Measurements from ENCODE around the gene LTB. TPM values are rescaled to one million over a fixed set of nuclear protein-coding genes. Genes with fewer than 3 reads are reported as not detected.
A peak's percentile ranks its signal among the peaks of the same experiment; 100 is the strongest.

LTB gene, protein sequence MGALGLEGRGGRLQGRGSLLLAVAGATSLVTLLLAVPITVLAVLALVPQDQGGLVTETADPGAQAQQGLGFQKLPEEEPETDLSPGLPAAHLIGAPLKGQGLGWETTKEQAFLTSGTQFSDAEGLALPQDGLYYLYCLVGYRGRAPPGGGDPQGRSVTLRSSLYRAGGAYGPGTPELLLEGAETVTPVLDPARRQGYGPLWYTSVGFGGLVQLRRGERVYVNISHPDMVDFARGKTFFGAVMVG
- 7.0 and 35.1 TPM in 2 replicates for total RNA-seq

DNA sequence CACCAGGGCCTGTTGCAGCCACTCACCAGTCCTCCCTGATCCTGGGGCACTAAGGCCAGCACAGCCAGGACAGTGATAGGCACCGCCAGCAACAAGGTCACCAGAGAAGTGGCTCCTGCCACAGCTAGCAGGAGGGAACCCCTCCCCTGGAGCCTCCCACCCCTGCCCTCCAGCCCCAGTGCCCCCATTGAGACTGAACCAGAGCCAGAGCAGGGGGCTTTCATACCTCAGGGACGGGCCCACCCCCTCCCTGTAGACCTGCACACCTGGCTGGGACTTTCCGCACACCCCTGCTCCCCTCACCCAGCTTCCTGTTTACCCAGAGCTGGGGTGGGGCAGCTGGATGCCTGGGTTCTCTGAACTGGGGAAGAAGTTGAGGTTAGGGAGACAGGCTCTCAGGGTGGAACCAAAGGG is at the start of gene LTB:
LTB (minus strand) TSS at position 195 of the 414 bp plus-strand sequence; CDS start at position 188, 7 bp downstream.
- no peak for DNase-seq (ENCODE audit: low read depth)

DNA sequence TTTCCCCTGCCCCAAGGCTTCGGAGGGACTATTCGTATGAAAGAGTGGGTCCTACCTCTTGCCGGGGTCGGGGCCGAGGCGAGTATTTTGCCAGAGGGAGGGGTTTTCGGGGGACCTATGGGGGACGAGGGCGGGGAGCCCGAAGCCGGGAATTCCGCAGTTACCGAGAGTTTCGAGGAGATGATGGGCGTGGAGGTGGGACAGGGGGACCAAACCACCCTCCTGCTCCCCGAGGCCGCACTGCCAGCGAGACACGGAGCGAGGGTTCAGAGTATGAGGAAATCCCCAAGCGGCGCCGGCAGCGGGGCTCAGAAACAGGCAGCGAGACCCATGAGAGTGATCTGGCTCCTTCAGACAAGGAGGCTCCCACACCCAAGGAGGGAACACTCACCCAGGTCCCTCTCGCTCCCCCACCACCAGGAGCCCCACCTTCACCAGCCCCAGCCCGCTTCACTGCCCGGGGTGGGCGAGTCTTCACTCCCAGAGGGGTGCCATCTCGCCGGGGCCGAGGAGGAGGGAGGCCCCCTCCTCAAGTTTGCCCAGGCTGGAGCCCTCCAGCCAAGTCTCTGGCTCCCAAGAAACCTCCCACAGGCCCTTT is 49.6 kb upstream of the LTB start:
- no peak for DNase-seq (ENCODE audit: low read depth)

DNA sequence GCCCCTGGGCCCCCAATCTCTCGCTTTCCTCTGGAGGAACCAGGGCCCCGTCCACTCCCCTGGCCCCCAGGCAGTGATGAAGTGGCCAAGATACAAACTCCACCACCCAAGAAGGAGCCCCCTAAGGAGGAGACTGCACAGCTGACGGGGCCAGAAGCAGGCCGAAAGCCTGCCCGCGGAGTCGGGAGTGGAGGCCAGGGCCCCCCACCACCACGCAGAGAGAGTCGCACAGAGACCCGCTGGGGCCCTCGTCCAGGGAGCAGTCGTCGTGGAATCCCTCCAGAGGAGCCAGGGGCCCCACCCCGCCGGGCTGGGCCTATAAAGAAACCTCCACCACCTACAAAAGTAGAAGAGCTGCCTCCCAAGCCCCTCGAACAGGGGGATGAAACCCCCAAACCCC is 49.0 kb upstream of the LTB start:
- no peak for DNase-seq (ENCODE audit: low read depth)

DNA sequence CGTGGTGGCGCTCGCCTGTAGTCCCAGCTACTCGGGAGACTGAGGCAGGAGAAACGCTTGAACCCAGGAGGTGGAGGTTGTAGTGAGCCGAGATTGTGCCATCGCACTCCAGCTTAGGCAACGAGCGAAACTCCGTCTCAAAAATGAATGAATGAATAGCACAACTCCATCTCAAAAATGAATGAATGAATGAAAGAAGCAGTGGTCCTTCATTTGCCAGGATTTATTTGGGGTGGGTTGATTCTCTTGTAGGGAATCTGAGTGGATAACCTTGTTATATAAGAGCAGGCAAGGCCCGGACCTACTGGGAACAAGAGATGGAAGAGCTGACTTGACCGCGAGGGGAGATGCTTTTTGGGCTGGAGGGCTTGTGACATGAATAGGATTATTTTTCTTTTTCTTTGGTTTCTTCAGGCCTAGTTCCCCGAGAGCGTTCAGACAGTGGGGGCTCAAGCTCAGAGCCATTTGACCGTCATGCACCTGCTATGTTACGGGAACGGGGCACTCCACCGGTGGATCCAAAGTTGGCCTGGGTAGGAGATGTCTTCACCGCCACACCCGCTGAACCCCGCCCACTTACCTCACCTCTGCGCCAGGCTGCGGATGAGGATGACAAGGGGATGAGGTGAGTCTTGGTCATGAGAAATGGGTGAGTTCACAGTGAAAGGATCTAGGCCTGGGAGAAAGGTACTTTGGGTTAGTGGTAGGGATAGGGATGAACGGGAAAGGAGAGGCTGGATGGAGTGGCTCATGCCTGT is 48.1 kb upstream of the LTB start:
- no peak for DNase-seq (ENCODE audit: low read depth)

DNA sequence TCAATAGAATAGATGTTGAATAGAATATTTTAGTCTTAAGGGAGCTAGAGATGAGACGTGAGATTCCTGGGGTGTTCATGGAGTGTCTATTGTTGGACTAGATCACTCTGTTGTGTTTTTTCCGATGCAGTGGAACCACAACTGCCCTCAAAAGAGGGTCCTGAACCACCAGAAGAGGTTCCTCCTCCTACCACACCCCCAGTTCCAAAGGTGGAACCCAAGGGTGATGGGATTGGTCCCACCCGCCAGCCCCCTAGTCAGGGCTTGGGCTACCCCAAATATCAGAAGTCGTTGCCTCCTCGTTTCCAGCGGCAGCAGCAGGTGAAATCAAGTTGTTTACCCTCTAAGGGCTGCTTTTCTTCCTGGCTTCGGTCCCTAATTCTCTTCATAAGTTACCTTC is 46.8 kb upstream of the LTB start:
- no peak for DNase-seq (ENCODE audit: low read depth)

DNA sequence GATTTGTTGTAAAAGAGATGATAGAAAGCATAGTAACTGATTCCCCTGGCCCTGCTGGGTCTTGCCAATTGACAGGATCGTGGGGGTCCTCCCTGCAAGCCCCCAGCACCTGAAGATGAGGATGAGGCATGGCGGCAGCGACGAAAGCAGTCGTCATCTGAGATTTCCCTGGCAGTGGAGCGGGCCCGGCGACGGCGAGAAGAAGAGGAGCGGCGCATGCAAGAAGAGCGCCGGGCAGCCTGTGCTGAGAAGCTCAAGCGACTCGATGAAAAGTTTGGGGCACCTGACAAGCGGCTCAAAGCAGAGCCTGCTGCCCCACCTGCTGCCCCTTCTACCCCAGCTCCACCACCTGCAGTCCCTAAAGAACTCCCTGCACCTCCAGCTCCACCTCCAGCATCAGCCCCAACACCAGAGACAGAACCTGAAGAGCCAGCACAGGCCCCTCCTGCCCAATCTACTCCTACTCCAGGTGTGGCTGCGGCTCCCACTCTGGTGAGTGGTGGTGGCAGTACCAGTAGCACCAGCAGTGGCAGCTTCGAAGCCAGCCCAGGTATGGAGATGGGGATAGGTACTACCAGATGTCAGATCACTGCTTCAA is 45.6 kb upstream of the LTB start:
- no peak for DNase-seq (ENCODE audit: low read depth)

DNA sequence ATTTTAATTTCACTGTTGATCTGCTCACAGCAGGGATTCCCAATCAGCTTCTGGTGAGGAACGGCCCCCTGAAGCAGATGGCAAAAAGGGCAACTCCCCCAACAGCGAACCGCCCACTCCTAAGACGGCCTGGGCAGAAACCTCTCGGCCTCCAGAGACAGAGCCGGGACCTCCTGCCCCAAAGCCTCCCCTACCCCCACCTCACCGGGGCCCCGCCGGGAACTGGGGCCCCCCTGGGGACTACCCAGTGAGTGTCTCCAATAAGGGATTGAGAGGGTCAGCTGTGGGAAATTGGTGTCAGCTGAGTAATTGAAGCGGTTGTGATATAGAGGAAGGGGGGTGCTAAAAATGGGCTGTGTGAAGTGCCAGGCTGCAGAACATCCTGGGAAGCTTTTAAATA is 44.7 kb upstream of the LTB start:
- no peak for DNase-seq (ENCODE audit: low read depth)

DNA sequence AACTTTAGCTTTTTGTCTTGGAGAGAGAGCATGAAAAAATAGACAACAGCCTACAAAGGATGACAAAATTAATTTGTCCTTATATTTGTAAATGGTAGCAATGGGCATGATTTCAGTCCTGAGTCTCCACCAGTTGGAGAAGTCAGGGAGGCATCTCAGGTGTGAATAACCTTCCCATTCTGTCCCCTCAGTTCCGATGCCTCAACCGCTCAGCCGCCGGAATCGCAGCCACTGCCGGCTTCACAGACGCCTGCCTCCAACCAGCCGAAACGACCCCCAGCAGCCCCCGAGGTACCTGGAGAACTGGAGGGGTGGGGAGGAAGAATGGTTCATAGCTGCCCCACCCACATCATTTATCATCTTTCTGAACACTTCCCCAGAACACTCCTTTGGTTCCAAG is 41.8 kb upstream of the LTB start:
- DNase-seq (ENCODE audit: low read depth) = no peak

DNA sequence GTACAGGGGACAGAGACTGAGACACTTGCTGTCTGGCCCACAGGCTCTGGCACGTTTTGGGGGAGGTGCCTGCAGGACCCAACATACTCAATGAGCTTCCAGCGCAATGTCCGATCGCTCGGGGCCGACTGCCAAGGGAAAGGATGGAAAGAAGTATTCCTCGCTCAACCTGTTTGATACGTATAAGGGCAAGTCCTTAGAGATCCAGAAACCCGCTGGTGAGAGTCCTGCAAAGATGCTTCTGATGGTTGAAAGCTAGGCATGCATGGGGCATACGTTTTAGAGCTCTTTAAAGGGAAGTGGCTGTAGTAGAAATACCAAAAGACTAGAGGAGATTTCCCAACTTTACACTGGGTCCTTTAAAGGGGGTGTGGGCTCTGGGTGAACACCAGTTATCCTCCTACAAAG is 40.5 kb upstream of the LTB start:
- DNase-seq (ENCODE audit: low read depth) = no peak

DNA sequence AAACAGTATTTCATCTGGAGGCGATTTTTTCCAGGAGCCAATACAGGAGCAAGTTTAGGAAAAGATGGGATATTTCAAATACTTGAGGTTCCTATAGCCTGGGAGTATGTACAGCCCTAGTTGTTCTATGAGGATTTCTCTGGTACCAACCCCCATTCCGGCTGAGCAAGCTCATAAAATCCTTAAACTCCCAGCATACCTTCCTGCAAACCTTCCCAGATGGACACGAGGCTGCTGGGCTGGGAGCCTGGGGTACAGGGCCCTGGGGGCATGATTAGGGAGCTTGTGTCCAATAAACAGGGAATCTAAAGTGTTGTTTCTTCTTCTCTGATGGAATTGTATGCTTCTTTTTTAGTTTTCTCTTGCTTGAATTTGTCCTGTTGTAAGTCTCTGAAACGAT is 39.8 kb upstream of the LTB start:
- no peak for DNase-seq (ENCODE audit: low read depth)

DNA sequence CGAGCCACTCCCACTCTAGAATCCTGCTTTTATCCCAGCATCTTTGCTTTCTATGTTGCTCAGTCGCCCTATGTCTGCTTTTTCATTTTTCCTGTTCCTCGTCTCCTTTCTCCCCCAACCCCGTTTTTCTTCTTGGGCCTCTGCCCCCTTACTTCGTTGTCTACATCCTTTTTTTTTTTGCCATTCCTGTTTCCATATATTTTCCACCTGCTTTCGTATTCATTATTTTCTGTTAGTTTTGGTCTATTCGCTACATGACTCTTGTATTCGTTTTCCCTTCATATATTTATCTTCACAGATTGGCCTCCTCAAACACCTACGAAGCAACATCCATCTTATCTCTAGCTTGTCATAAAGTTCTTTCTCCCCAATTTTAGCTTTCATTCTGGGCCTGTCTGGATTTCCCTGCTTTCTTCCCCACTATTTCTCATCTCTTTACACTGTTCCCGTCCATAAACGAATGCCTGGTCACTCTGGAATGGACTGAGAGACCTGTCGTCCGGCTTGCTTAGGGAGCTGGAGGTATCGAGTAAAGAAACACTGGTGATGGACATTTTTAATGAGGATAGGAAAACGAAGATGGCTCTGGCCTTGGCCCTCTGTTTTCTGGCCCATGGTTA is 39.2 kb upstream of the LTB start:
- DNase-seq (ENCODE audit: low read depth) = no peak

DNA sequence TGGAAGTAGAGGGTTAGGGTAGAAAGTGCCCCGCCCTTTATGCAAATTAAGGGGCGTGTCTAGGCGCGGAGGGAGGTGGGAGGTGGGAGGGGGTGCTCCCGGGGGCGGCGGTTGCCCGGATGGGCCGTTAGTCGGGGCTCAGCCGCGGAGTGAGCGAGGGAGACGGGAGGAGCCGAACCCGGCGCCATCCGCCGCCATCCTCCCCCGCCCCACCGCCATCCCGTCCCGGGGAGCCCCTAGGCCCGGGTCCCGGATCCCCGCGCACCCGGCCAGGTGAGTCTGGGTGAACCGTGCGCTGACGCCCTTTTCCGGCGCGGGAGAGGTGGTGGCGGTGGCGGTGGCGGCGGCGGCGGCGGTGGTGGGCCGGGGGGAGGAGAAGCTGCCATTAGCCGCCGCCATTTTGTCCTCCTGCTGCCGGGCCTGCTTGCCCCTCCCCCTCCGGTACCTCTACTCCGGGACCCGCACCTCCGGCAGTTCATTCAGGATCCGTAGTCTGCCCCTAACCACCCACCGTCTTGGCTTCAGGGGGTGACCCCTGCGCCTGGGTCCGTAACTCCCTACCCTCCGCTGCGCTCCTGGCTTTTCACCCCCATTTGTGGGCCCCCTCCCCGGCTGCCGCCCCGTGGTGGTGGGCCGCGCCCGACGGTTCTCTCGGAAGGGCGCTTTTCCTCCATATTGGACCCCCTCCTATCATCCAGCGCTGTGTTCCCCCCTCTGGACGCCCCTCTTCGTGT is 38.5 kb upstream of the LTB start, which contains the start of gene PRRC2A:
PRRC2A (plus strand) TSS at position 130 of the 734 bp plus-strand sequence. CDS start 2,075 bp downstream, outside the sequence.
- DNase-seq (ENCODE audit: low read depth) = no peak

DNA sequence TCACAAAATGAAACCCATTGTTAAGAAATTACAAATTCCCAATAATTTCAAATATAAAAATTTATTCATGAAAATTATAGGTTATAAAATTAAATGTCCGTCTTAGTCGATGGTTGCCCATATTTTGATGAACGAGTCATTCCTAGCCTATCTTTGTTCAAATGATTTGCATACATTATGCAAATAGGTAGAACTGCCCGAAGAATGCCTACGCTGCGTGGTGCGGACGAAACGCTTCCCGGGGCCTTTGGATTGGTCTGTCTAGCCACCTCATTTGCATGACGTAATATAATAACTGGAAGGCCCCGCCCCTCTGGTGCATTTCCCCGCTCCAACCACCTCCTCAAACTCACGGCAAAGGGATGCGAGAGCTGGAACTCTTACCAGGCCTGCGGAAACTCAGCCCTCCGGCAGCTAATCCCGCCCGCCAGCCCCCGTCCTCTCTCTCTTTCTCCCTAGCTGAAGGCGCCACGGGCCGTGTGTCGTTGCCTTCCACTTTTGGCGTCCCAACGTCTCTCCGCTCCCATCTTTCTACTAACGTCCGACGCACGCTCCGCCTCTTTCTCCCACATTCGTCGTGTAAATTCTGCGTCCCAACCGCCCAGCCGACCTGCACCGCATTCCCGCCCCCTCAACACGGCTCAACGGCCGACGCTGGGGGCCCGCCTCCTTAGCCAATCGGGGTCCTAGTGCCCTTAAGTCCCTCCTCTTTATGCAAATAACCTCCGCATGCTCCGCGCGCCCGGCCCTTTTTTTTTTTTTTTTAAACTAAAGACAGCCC is 37.8 kb upstream of the LTB start:
- peak; percentile 95 for DNase-seq (ENCODE audit: low read depth)

DNA sequence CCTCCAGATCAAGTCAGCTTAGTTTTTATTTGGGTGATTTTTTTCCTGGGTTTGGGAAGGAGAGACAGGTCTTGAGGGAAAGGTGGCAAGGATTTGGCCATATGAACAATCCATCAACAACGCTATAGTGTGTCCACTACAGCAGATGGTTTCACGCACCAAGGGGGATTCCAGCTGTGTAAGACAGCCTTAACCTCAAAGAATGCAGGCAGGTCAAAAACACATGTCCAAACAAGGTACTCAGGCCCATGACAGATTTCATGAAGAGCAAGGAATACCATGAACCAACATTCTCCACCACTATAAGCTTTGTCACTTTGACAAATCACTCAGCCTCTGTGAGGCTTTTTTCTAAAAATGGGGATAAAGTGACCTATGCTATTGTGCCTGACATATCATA is 34.8 kb upstream of the LTB start:
- no peak for DNase-seq (ENCODE audit: low read depth)

DNA sequence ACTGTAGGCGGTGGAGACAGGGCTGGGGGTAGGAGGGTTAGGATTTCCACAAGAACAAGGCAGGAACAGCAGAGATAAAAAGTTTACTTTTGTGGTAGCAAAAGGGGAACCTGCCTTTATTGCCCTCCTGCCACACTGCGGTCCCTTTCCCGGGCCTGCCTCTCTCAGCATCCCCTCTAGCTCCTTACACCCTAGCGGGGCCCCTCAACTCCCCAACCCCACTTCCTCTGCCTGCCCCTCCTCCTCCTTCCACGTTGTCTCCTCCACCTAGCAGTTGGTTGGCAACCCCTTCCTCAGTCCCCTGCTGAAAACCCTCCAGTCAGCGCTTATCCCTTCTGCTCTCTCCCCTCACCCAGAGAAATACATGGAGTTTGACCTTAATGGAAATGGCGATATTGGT is 33.5 kb upstream of the LTB start:
- DNase-seq (ENCODE audit: low read depth) = no peak

DNA sequence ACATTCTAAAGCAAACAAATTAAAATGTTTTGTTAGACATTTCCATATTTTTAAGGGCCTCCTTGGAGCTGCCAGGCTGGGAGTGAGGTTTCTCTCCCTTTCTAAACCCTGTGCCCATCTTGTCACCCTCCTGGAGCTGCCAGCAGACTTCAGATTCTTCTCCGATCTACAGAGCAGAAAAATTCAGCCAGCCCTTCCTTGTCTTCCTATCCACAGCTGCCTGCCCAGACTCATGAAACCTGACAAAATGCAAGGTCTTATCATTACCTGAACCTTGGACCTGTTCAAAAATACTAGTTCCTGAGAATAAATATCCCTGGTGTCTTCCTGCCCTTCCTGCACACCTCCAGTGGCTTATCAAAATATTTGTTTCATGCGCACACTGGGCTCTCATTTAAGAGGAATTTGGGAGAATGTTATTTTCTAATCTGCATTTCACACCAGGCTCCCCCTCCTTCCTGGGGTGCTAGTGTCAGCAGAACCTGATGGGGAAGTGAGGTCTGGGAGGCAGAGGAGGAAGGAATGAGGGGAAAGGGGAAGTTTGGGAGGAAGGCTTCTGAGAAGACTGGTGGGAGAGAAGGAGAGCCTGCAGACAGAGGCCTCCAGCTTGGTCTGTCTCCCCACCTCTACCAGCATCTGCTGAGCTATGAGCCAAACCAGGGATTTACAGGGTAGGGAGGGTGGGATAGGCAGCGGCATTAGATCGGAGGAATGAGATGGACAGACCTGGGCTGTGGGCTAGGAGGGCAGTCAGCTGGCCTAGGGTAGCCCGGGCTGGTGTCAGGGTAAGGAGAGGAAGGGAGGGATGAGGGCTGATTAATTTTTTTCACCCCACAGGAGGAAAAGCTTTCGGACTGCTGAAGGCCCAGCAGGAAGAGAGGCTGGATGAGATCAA is 32.7 kb upstream of the LTB start, which contains the start of gene AIF1:
AIF1 (plus strand) TSS at position 551 of the 895 bp plus-strand sequence; CDS start at position 647, 96 bp downstream.
- DNase-seq (ENCODE audit: low read depth) = no peak

DNA sequence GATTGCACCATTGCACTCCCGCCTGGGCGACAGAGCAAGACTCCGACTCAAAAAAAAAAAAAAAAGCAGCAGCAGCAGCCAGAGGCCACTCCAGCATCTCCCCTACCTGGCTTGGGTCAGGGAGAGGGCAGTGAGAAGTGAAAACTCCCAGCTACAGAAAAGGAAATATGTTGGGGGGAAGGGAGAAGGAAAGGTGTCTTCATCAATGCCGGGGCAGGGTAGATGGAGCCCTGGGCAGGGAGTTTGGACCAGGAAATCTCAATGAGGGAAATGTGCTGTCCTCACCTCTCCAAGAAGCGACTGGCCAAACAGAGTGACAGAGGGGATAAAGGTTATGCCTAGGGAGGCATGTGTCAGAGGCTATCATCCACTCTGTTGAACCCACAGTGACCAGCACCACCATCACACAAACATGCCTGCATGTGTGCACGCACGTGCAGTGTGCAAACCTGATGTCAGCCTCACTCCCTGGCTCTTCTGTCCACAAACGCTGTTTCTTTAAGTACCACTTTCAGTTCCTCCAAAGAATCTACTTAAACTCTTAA is 31.9 kb upstream of the LTB start:
- DNase-seq (ENCODE audit: low read depth) = no peak

DNA sequence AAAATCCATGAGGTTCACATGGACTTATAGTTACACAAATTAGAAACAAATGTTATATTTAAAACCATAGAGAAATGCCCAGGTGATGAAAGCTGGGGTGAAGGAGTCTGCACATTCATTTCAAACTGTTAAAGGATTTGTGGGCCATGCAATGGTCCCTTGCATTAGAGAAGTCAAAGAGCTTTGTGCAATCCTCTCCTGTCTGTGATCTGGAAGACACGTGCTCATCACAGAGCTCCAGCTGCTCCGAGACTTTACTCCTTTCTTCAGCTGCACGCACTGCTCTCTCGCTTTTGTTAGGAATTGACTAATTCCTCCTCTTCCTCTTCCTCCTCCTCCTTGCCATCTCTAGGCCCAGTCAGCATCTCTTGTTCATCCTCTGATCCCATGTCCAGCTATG is 28.7 kb upstream of the LTB start:
- DNase-seq (ENCODE audit: low read depth) = no peak

Data from renal cortical epithelial cell (primary cell).